ENCODE measurements around the gene YDJC. TPM values are rescaled to one million over a fixed set of nuclear protein-coding genes. Genes with fewer than 3 reads are reported as not detected.
"Not testable (repeated sequence)": the region's sequence is repeated elsewhere in the genome, so short reads cannot be mapped to it uniquely, and the experiment has no call there.

YDJC gene
- total RNA-seq, 2 experiments from 2014 or later, result 59.0 to 81.1 TPM

DNA sequence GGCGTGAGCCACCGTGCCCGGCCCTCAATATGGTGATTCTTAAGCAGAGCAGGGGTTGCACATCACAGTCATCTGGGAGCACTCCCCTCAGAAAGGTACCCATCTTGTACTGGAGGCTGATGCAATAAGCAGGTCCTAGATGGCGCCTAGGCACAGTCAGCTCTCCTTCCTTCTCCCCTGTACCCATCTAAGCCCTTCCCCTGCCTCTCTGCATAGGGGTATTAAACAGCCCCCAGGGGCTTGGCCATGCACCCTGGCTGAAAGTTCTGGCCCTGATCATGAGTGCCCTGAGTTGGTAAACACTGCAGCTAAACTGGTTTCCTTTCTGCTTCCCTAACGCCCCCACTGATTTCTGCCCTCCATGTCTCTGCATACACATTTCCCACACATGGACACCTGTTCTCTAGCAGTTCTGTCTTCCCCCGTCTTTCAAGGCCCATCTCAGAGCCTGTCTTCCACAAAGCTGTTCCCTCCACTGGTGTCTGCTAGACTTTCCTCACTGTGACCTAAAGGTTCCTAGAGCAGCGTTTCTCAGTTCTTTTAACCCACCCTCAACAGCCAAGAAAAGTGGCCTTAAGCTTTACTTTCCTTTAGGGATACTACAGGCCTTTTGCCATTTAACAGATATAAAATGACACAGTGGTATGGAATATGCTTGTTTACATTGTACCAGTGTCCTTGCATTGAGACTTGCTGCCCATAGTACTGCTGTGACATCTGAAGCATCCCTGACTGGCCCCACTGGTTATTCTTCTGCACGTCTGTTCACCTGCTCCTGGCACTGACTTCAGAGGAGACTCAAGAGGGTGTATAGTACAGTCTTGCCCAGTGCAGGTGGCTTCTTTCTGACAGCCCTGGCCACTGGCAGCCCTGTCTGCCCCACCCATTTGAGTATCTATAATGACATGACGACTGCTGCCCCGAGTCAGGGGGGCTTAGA is 46.8 kb downstream of the YDJC start:
- CTCF ChIA-PET (ENCODE audit: unreplicated experiment), result no interaction called here
- H3K4me2 ChIP-seq (ENCODE audit: low read length), result peak overlapping the region; percentile 38; the same call in 1 of the 2 replicates
- peaks cover 50% of the 10 kb centered on the region for H3K36me3 ChIP-seq (ENCODE audit: insufficient read depth, low read length)
- intact Hi-C loops (cut with micrococcal nuclease; ENCODE audit: unreplicated experiment), result no loop called here
- no peak overlapping the region for H2AFZ ChIP-seq (ENCODE audit: low read length)
- H3K27ac ChIP-seq (ENCODE audit: low read depth, low read length, poor library complexity, severe bottlenecking), result peak overlapping the region; percentile 68
- no TSS peak for BruUV-seq (replicated peaks)
- peak; percentile 39 for DNase-seq (ENCODE audit: low spot score)
- H3K9me3 ChIP-seq (ENCODE audit: low read length), result no peaks in the 10 kb centered on the region
- H3K79me2 ChIP-seq (ENCODE audit: insufficient read depth, low read depth, low read length), result peaks cover 99% of the 10 kb centered on the region
- POLR2A ChIA-PET, result interaction anchor here (1.0 to 2.1 kb wide), 2 partner anchors 9 to 13 kb away, joined by 3 to 6 read pairs; no protein-coding TSS in a partner anchor
- H3K9me2 ChIP-seq (ENCODE audit: insufficient read depth, low read length), result no peaks in the 10 kb centered on the region
- H3K4me1 ChIP-seq (ENCODE audit: insufficient read depth, low read length, poor library complexity, severe bottlenecking), result peaks cover 63% of the 10 kb centered on the region
- H4K20me1 ChIP-seq (ENCODE audit: insufficient read depth, low read length), result peaks cover 8% of the 10 kb centered on the region; the same call in 1 of the 2 replicates
- TF ChIP-seq, protein P1, sequence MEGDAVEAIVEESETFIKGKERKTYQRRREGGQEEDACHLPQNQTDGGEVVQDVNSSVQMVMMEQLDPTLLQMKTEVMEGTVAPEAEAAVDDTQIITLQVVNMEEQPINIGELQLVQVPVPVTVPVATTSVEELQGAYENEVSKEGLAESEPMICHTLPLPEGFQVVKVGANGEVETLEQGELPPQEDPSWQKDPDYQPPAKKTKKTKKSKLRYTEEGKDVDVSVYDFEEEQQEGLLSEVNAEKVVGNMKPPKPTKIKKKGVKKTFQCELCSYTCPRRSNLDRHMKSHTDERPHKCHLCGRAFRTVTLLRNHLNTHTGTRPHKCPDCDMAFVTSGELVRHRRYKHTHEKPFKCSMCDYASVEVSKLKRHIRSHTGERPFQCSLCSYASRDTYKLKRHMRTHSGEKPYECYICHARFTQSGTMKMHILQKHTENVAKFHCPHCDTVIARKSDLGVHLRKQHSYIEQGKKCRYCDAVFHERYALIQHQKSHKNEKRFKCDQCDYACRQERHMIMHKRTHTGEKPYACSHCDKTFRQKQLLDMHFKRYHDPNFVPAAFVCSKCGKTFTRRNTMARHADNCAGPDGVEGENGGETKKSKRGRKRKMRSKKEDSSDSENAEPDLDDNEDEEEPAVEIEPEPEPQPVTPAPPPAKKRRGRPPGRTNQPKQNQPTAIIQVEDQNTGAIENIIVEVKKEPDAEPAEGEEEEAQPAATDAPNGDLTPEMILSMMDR (conservative IDR thresholded peaks at IDR 0.05; ENCODE audit: low read length), result no peak
- TF ChIP-seq EZH2phosphoT487 (IDR thresholded peaks at IDR 0.05; ENCODE audit: borderline replicate concordance, low read depth, low read length), result no peak
- no peak overlapping the region for H3K4me3 ChIP-seq (ENCODE audit: low read depth, low read length, poor library complexity, severe bottlenecking)

DNA sequence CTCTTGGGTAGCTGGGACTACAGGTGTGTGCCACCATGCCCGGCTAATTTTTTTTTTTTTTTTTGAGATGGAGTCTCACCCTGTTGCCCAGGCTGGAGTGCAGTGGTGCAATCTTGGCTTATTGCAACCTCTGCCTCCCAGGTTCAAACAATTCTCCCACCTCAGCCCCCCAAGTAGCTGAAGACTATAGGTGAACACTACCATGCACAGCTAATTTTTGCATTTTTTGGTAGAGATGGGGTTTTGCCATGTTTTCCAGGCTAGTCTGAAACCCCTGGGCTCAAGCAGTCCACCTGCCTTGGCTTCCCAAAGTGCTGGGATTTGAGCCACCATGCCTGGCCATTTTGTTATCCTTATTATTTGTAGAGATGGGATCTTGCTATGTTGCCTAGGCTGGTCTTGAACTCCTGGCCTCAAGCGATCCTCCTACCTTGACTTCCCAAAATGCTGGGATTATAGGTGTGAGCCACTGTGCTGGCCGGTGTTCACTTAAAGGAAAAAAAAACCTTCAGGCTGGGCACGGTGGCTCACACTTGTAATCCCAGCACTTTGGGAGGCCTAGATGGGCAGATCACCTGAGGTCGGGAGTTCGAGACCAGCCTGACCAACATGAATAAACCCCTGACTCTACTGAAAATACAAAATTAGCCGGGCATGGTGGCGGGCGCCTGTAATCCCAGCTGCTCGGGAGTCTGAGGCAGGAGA is 48.7 kb downstream of the YDJC start:
- H3K36me3 ChIP-seq (ENCODE audit: insufficient read depth, low read length), result peaks cover 59% of the 10 kb centered on the region
- H3K4me3 ChIP-seq (ENCODE audit: low read depth, low read length, poor library complexity, severe bottlenecking); H2AFZ ChIP-seq (ENCODE audit: low read length); CTCF ChIA-PET (ENCODE audit: unreplicated experiment); H3K27ac ChIP-seq (ENCODE audit: low read depth, low read length, poor library complexity, severe bottlenecking); H3K9me3 ChIP-seq (ENCODE audit: low read length); H3K4me2 ChIP-seq (ENCODE audit: low read length); DNase-seq (ENCODE audit: low spot score); intact Hi-C loops (cut with micrococcal nuclease; ENCODE audit: unreplicated experiment); H3K9me2 ChIP-seq (ENCODE audit: insufficient read depth, low read length); BruUV-seq (replicated peaks): not testable (repeated sequence)
- peaks cover 99% of the 10 kb centered on the region for H3K79me2 ChIP-seq (ENCODE audit: insufficient read depth, low read depth, low read length)
- peaks cover 46% of the 10 kb centered on the region for H3K4me1 ChIP-seq (ENCODE audit: insufficient read depth, low read length, poor library complexity, severe bottlenecking)
- H4K20me1 ChIP-seq (ENCODE audit: insufficient read depth, low read length), result peaks cover 16% of the 10 kb centered on the region; the same call in 1 of the 2 replicates
- POLR2A ChIA-PET, result interaction anchor here (0.7 kb wide), 1 partner anchor 22 kb away, joined by 3 read pairs; no protein-coding TSS in a partner anchor

DNA sequence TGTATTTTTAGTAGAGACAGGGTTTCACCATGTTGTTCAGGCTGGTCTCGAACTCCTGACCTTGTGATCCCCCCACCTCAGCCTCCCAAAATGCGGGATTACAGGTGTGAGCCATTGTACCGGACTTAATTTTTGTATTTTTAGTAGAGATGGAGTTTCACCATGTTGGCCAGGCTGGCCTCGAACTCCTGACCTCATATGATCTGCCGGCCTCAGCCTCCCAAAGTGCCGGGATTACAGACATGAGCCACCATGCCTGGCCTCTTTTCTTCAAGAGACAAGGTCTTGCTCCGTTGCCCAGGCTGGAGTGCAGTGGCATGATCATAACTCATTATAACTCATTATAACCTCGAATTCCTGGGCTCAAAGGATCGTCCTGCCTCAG is 49.2 kb downstream of the YDJC start:
- Histone ChIP-seq H4K20me1 (ENCODE audit: insufficient read depth, low read length) (peaks cover 16% of the 10 kb centered on the region; the same call in 1 of the 2 replicates), H3K36me3 (ENCODE audit: insufficient read depth, low read length) (peaks cover 54% of the 10 kb centered on the region), H3K79me2 (ENCODE audit: insufficient read depth, low read depth, low read length) (peaks cover 99% of the 10 kb centered on the region), H3K4me1 (ENCODE audit: insufficient read depth, low read length, poor library complexity, severe bottlenecking) (peaks cover 46% of the 10 kb centered on the region)
- POLR2A ChIA-PET, result interaction anchor here (0.7 kb wide), 1 partner anchor 23 kb away, joined by 3 read pairs; no protein-coding TSS in a partner anchor
- H3K27ac ChIP-seq (ENCODE audit: low read depth, low read length, poor library complexity, severe bottlenecking); BruUV-seq (replicated peaks); CTCF ChIA-PET (ENCODE audit: unreplicated experiment); H3K9me3 ChIP-seq (ENCODE audit: low read length); H3K4me2 ChIP-seq (ENCODE audit: low read length); DNase-seq (ENCODE audit: low spot score); H2AFZ ChIP-seq (ENCODE audit: low read length); H3K9me2 ChIP-seq (ENCODE audit: insufficient read depth, low read length); H3K4me3 ChIP-seq (ENCODE audit: low read depth, low read length, poor library complexity, severe bottlenecking): not testable (repeated sequence)
- intact Hi-C loops (cut with micrococcal nuclease; ENCODE audit: unreplicated experiment), result loop anchor here (1.0 kb wide), 1 partner anchor 11 kb away; no protein-coding TSS in a partner anchor
